Sciatic nerve (tissue), 2 donors: ENCODE data around the gene UBXN10. TPM values are rescaled to one million over a fixed set of nuclear protein-coding genes. Genes with fewer than 3 reads are reported as not detected.
"Not testable (repeated sequence)": the region's sequence is repeated elsewhere in the genome, so short reads cannot be mapped to it uniquely, and the experiment has no call there.

Experiments
- ATAC-seq: fragments of 200-7000 bp; cut with Tn5 transposase; one replicate; pipeline ENCODE4 v1.9.1; 2020; ENCODE audit warnings: mild to moderate bottlenecking, moderate library complexity
- DNase-seq: peaks from one replicate; pipeline ENCODE4 v3.0.0-alpha.2; 2020; ENCODE audit warnings: low spot score
- intact Hi-C: fragments of 100-400 bp; cut with DNase I; formaldehyde crosslinking; loops from one replicate; pipeline ENCODE4 v1.14.2; 2022
- total RNA-seq: library from RNA; stranded (reverse); fragmentation: NEBNext Ultra II Directional; extraction: Animal tissue kit (Norgen Biotek cat#: 25700); gene quantifications from one replicate; pipeline ENCODE4 v1.2.1, GENCODE V29; 2021
- donor health status: DM: no; HTN: no; CAD: no.
- donor health status: DM: no; HTN: no; CAD: no.

The UBXN10 gene
- total RNA-seq, 1 donor from 2014 or later: 0.13 TPM

DNA sequence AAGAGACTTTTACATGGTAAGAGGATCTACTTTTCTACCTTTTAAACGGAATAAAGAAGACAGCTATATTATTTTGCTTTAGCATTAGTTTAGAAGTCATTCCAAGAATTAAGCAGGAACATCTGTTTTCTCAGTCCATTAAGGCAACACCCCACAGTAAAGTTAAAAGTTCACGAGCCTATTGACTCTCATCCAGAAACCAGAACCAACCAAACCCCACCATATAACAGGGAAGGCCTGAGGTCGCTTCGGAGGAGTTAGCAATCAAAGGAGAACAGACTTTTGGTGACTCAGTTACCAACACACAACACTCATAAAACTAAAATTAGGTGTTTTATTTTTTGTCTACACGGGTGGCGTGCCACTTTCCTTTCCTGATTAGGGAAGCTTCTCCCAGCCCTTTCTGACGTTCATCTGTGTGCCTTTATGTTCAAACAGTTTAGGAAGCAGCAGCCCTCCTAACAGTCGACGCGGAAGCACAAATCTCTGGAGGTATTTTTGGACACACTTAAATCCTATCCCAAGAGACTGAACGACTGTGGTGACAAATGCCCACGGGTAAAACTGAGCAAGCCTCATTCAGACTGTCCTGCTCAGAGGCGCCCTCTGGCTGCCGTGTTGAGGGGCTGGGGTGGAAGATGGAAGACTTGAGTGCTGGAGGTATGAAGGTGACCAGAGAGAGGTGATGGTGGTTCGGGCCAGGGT is 9.0 kb downstream of the UBXN10 start:
- intact Hi-C loops: no loop called here
- peak; percentile 36 for ATAC-seq
- peak; percentile 74 for DNase-seq

DNA sequence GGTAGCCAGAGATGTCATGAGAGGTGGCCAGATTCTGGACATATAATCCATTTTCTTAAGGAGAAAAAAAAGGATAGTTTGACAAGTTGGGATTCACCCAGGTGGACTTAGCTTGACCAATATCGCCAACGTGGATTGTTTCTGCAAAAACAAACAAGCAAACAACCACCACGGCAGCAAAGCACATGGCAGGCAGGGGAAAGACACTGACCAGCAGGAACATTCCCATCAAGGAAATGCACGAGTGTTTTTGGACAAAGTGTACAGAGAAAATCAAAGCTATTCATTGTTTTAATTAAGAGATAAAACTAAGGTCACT is 9.5 kb downstream of the UBXN10 start:
- no peak for ATAC-seq

DNA sequence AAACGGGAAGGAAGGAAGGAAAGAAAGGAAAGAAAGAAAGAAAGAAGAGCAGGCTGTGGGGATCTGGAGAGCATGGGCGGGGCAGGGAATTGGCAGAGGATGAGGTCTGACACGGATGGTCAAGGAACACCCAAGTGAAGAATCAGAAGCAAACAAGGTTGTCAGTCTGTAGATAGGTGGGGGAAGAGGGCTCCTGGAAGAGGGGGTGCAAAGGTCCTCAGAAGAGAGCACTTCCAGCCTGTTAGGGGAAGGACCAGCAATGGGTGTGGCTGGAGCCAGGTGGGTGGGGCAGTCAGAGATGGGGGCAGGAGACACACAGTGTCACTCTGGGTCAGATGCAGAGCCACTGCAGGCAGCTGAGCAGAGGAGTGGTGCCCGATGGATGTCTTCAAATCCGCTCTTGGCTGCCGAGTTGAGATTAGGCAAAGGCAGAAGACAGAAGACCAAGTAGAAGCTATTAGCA is 11.5 kb downstream of the UBXN10 start:
- DNase-seq (no peak), ATAC-seq (no peak)
- intact Hi-C loops: no loop called here

More for the DNA sequence above, 9.5 kb downstream of the UBXN10 start:
- no peak for DNase-seq
- intact Hi-C loops: no loop called here

DNA sequence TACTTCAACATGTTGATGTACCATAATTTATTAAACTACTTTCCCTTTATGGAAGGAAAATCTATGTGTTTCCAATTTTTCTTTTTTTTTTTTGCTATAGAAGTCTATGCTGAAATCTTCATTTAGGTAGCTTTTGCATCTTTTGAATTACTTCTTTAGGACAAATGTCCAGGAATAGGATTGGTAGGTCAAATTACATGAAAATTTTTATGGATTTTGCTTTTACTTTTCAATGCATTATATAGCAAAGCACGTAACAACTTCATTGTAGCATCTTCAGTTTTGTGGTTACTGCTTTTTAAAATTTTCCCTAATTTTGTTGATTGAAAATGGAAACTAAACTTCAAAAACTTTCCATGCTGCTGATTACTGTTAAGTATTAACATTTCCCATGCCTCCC is 12.4 kb downstream of the UBXN10 start:
- DNase-seq (no peak), ATAC-seq (no peak)
- intact Hi-C loops: no loop called here

DNA sequence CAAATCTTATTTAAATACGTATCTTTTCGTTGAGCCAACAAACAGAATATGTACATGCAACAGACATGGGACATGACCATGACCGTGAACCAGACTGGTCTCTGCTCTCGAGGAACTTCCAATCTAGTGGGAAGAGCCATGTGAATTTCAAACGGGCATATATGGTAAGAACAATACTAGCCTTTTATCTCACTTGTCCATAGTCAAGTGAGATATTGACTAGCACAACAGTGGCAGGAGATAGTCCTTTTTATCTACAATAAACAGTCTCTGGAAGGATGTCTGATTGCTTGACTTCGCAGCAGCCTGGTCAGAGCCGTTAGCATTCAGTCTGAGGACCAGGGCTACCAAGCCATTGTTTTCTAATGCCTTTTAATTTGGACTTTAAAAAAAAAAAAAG is 13.0 kb downstream of the UBXN10 start:
- DNase-seq: no peak
- intact Hi-C loops: no loop called here

DNA sequence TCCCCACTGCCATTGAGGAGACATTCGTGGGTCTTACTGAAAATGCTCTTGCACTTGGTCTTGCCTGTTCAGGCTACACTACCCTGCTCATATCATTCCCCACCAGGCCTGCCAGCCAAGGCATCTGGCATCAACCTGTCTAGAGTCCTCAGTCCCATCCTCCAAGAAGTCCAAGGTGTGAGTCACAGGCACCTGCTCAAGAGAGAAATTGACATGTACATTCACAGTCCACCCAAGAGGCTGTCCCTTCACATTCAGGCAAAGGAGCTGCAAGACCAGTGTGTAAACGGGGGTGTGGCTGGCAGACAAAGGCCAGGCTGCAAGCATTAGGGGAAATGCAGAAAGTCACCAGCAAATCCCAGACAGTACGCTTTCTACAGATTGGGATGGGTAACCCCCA is 13.5 kb downstream of the UBXN10 start:
- no peak for ATAC-seq
- DNase-seq: no peak
- intact Hi-C loops: no loop called here

More for the DNA sequence above, 13.0 kb downstream of the UBXN10 start:
- ATAC-seq: no peak

DNA sequence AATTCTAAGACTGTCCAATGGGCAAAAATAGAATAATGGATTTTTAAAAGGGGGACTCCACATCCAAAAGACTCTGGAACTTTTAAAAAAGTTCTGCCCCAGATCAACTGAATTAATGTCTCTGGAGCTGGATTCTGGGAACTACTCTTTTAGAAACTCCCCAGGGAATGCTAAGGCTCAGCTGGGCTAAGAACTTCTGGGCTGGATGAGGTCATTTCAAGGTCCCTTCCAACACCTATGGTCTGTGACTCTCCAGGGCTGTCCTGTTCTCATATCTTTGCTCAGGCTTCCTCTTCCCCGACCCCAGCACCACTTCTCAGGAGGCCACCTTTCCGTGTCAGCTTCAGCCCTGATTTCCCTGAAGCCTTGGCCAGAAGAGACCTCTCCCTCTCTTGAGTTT is 13.9 kb downstream of the UBXN10 start:
- no peak for ATAC-seq
- DNase-seq: no peak
- intact Hi-C loops: no loop called here

DNA sequence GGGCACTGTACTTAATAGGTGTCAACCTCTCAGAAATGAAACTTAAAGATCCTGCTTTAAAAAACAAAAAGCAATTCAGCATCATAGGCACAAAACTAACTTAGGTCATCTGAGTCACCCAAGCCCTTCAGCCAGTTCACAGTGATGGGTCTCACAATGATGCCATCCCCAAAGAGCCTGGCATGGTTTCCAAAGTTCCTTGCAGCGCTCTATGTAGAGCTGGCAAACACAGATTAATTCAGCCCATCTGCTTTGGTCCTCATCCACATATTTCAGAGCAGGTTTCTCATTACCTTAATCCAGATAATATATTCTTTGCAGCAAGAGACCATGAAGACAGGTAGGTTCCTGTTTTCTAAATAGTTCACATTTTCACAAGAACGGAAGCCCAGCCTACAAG is 15.1 kb downstream of the UBXN10 start:
- no peak for DNase-seq
- no peak for ATAC-seq
- intact Hi-C loops: no loop called here

DNA sequence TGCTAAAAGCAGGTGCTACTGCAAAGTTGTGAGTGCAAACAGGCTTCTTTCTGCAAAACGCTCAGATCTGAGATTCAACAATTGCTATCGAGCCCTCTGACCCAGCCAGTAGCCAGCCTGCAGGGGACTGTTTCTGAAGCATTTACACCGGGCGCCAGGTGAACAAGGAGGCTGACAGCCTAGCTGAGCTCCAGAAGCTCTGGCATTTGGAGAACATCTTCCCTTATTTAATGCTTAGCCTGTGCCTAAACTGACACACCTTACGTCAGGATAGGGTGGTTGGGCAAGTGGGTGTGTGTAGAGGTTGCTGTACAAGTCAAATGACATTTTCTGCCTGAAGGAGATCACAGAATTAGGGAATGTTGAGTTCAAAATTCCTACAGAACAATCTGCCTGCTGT is 16.3 kb downstream of the UBXN10 start:
- intact Hi-C loops: no loop called here
- no peak for ATAC-seq
- no peak for DNase-seq

DNA sequence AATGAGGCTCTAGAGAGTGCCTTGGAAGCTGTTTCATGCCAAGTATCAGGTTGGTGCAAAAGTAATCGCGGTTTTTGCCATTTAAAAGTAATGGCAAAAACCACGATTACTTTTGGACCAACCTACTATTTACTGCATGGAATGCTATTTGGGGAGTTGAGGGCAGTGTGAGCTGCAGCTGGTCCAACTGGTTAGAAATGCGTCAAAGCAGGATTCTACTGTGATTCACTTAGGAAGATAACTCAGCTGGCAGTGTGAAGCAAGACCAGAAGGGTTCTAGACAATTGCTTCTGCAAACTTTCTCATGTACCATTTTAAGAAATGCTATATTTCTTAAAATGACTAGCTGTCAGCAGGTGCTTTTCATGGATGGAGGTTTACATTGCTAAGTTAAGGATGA is 21.6 kb downstream of the UBXN10 start:
- intact Hi-C loops: no loop called here
- no peak for DNase-seq
- ATAC-seq: no peak

DNA sequence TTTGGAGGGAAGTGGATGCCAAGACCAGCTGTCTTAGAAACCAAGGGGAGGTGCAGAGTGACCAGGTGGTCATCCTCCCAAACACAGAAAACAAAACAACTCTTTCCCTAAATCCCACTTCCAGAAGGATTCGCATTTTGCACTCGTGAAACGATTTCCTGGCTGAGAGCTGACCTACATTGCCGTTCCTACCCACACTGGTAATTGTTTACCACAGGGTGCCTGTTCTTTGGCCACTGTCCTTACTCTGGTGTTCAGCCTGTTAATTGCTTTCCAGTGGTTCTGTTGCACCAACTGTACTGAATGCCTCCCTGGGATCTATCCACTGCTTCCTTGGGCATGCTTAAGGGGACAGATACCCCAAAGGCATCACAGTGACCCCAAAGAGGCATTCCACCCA is 23.6 kb downstream of the UBXN10 start:
- intact Hi-C loops: no loop called here
- ATAC-seq (no peak), DNase-seq (no peak)

DNA sequence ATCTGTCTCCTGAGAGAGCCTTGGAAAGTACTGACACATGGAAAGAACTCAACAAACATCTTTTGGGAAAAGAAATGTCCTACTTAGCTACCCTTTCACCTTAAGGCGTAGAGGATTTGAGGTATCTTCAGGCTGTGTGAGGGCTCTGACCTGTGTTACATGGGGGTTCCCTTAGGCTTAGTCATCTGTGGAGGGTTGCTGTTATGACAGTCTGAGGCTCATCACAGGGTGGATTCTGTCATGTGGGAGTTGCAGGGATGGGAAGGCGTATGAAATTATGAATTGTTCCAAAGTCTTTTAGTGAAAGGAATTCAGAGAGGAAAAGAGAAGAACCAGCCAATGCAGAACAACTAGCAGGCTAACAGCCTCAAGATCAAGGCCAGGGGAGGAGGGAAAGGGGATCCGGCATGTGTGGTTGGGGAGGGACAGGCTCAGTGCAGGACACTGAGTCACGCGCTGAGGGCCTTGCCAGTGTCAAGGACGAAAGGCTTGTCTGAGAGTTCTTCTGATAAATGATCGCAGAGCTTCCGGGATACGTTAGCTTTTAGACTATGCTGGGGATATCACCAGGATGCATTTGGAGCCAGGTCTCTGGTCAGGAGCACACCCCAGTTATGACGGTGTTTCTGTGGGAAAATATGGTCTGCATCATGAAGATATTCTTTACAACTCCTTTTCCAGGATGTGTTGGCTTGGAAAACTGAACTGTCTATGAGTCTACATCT is 25.0 kb downstream of the UBXN10 start:
- intact Hi-C loops: loop anchor here (5.0 kb wide), 1 partner anchor 281 kb away; no protein-coding TSS in a partner anchor

DNA sequence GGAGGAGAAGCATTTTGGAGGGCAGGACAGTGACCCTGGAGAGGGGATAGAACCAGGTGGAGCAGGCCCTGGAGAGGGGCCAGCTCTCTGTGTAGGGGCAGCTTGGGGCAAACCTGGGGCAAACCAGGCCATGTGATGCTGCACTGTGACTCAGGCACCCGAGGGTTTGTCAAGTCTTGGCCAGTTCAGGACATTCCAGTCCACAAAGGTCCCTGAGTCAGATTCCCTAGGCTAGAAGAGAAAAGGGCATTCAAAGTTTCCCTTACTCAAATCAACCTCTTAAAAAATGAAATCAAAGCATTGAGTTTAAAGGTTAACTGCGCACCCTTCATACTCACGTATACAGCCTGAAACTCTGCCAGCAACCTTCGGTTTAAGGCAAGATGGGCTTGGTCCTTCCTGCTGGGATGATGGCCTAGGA is 25.6 kb downstream of the UBXN10 start:
- no peak for ATAC-seq
- DNase-seq: no peak
- intact Hi-C loops: loop anchor here (5.0 kb wide), 1 partner anchor 281 kb away; no protein-coding TSS in a partner anchor

More for the DNA sequence above, 25.0 kb downstream of the UBXN10 start:
- DNase-seq (no peak), ATAC-seq (no peak)

DNA sequence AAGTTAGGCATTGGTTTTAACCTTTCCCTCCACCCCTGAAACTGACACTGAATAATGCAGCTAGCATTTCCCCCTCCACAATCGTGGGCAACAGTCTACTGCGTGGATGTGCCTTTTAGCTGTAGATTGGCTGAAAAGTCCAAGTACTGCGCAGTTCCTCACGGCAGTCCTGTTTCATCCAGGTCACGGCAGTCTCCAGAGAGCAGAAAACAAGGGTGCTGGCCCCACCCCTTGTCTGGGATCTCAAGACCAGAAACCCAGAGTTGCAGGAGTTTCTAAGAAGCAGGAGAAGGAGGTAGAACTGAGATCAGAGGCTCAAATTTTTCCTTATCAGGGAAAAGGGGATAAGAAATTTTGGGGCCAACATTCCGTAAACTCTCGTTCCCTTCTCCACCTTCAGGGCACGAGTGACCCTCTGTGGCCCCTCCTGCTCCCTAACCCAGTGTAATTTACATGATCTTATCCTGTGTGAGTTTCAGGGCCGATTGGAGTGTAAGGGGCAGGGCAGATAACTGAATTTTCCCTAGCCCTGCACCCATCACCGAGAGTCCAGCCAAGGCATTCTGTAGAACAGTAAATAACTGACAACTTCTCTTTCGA is 26.3 kb downstream of the UBXN10 start:
- intact Hi-C loops: loop anchor here (5.0 kb wide), 1 partner anchor 280 kb away; no protein-coding TSS in a partner anchor
- DNase-seq (no peak), ATAC-seq (no peak)

DNA sequence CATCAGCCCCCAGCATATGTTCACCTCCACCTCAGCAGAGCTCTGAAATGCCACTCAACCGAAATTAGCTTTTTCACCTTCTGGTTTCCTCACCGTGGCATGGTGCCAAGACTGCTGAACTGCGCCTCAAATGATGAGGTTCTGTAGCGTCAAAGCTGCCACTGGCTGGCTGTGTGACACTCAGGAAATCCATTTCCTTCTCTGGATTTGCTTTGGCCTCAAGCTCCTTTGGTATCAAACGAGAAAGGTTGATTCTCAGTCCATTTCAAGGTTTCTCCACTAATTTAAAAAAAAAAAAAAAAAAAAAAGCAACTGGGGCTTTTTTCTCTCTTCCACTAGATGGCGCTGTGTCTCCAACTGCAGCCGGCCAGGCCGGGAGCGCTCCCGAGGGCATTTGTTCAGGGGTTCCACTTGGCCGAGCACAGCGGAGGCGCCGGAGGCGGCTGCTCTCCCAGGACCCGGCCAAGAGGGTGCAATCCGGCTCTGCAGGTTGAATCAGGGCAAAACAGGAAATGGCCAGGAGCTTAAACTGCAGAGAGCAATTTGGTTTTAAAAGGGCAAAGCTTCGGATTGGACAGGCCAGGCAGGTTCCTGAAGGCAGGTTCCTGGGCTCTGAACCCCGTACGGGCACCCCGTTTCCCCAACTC is 26.9 kb downstream of the UBXN10 start:
- intact Hi-C loops: loop anchor here (5.0 kb wide), 1 partner anchor 279 kb away; no protein-coding TSS in a partner anchor
- ATAC-seq (peak; percentile 68), DNase-seq (peak; percentile 70)

DNA sequence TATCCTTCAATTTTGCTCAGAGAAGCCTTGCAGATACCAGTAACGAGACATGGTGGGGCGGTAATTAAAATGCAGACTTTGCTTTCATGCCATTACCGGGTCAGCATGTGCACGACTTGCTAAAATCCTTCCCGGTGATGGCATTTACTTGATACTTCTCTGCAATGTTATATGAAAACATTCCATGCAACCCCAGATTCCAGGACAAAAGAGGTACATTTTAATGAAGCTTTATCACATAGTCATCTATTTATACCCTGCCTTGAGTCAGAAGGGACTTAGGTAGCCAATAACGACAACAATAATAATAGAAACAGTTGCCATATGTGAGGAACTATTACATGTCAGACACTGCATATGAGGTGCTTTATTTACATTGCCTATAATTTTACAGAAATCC is 29.8 kb downstream of the UBXN10 start:
- ATAC-seq: no peak
- intact Hi-C loops: no loop called here
- DNase-seq: no peak

DNA sequence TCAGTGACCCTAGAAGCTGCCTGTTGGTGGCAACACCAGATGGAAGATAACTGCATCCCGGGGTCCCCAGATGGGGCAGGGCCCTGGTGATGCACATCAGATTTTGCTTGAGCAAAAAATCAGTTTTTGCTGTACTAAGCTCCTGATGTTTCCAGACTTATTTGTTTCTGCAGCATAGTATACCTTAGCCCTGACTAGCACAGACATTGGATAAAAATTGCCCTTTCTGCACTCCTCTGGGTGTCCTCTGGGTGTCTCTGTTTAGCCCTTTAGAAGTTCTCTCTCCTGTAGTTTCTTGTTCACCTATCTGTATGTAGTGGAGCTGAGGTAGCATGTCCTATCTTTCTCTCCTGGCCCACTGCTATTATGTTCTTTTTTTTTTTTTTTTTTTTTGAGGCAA is 30.7 kb downstream of the UBXN10 start:
- ATAC-seq (no peak), DNase-seq (no peak)
- intact Hi-C loops: no loop called here

DNA sequence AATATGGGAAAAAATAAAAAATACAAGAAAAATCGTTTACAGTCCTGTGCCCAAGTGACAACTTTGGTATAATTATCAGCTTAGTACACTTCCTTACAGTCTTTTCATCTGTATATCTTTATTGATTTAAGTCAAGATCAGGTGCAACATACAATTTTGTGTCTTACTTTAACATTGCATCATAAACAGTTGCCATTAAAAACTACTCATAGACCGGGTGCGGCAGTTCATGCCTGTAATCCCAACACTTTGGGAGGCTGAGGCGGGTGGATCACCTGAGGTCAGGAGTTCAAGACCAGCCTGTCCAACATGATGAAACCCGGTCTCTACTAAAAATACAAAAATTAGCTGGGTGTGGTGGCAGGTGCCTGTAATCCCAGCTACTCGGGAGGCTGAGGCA is 33.2 kb downstream of the UBXN10 start:
- intact Hi-C loops, ATAC-seq, DNase-seq: not testable (repeated sequence)

DNA sequence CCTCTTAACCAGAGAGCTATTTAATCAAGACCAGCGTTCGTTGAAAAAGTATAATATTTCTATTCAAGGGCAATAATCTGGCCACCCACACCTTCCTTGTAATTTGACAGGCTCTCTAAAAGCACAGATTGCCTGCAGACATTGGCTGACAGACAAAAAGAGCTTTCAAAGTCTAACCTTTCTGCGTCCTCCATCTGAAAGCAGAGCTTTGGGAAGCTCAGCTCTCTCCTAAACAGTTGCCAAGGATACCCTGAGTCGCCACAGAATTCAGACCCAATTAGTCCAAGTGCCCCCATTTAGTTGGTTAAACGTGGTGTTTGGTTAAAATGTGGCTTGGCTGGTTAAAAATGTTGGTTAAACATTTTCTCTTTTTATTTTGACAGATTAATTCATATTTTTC is 34.1 kb downstream of the UBXN10 start:
- DNase-seq (no peak), ATAC-seq (no peak)
- intact Hi-C loops: no loop called here

DNA sequence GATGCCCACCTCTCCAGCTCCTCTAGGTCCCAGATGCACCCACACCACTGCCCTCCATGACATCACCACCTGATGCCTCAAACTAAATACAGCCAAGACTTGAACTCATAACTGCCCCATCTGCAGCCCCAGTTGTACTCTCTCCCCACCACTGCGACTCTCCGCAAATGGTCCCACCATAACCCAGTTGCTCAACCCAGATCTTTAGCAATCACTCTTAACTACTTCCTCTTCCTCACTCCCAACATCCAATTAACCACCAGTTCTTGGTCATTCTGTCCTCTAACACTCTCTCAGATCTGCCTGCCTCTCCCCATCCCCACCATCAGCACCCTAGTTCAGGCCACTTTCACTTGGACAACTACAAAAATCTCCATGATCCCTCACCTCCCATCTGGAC is 37.2 kb downstream of the UBXN10 start:
- DNase-seq (no peak), ATAC-seq (no peak)
- intact Hi-C loops: no loop called here
